SW 1271 (cell line): ENCODE results near the gene TCOF1.
"Not testable (repeated sequence)": the region's sequence is repeated elsewhere in the genome, so short reads cannot be mapped to it uniquely, and the experiment has no call there.

Source experiments
- DNase-seq, 2 experiments: peaks; one replicate each; lab custom pipeline; 2025; lab: John Stamatoyannopoulos, UW

TCOF1 gene

GRCh38 chr5:150406103-150406722 lies 48.7 kb downstream of the TCOF1 start:
- DNase-seq, result no peak

GRCh38 chr5:150406723-150407095 lies 49.2 kb downstream of the TCOF1 start:
- no peak for DNase-seq

GRCh38 chr5:150407096-150407720 lies 49.7 kb downstream of the TCOF1 start:
- DNase-seq, result no peak

DNA sequence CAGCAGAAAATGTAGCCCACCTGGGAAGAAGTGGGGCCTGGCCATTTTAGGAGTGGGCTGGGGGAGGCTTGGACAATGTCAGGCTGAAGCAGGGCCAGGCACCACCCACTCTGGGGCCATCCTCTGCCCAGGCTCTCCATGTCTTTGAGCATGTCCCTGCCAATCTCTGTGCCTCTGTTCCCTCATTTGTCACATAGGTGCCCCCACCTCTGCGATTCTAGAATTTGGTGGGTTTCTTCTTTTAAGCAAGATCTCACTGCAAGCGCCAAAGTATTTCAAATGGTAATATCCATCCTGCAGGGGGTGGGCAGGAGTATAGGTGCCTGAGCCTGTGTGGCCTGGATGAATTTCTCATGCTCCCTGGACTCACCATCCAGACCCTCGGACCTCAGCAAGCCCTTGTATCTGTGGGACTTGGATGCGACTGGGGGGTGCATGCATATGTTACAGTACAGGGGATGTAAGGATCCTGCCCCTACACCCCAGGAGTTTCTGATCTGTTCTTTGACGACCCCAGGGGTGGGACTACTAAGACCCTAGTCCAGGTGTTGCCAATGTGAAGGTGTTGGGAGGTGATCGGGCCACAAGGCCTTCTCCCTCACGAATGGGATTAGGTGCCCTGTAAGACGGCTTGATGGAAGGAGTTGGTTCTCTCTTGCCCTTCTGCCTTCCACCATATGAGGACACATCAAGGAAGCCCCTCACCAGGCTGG lies 50.9 kb downstream of the TCOF1 start:
- DNase-seq, result no peak

DNA sequence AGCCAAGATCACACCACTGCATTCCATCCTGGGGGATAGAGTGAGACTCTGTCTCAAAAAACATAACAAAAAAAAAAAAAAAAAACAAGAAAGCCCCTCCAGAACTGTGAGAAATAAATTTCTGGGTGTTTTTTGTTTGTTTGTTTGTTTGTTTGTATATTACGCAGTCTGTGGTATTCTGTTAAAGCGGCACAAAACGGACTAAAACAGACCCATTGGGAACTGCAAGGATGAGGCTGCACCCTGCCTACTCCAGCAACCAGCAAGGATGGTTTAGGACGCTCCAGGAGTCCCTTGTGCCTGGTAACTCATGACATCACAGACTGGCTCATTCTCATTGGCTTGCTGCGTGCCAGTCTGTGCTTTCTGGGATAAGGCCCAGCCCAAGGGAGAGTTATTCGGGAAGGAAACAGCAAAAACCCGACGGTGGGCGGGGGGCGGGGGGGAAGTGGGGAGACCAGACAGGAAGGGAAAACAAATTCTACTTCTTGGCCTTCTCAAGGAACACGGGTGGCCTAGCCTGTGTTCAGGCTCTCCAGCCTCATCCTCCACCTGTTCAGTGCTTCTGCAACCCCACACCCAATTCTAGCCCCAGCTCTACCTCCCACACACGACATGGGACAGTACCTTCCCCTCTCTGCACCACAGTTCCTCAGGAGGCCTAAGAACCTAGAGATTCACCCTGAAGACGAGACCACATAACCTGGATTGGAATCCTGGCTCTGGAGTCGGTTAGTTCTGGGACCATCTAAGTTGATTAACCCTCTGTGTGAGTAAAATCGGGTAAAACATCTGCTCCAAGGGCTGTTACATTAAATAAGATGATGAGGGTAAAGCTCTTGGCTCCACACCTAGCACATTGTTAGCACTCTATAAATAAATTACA lies 52.4 kb downstream of the TCOF1 start:
- DNase-seq, result peak; percentile 70 to 91

- DNase-seq, result peak; percentile 32 to 84
Observed at GRCh38 chr5:150410524-150411244, 53.2 kb downstream of the TCOF1 start.

- peak in 1 of 2 experiments; percentile 21 for DNase-seq
Observed at GRCh38 chr5:150411245-150411979, 53.9 kb downstream of the TCOF1 start.

GRCh38 chr5:150412319-150413175 lies 55.0 kb downstream of the TCOF1 start, which contains the start of gene CD74:
Gene CD74, minus strand, starts transcription at chr5:150412910. Its CDS starts 161 bp downstream, at chr5:150412749.
- no peak for DNase-seq

DNA sequence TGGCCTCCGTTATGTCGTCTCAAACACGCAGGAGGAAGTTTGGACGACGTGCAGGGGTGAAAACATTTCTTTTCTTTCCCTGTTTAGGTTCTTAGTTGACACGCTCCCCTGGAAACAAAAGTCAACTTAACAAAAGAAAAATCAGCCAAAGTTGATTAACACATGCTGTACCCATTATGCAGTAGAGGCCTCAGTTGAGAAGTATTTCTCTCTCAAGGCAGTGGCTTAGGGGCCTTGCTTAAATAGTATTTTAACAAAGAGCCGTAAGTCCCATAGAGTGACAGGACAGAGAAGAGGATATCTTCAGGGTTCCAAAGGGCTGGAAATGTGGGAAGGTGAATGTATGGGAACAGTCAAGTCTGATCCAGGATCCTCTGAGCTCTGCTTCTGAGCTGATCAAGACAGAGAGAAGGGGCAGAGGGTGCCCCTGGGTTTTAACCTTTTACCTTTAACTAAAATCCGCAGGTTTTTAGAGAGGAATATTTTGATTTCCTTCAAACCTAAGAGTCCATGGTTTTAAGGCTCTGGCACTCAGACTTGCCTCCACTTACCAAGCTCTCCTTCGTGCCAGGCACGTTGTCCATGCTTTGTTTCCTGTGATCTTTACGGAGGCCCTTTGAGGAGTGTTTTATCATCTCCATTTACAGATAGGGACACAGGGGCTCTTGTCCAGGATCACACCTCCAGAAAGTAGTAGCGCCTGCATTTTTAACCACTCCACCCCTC lies 55.8 kb downstream of the TCOF1 start:
- DNase-seq, result no peak

DNA sequence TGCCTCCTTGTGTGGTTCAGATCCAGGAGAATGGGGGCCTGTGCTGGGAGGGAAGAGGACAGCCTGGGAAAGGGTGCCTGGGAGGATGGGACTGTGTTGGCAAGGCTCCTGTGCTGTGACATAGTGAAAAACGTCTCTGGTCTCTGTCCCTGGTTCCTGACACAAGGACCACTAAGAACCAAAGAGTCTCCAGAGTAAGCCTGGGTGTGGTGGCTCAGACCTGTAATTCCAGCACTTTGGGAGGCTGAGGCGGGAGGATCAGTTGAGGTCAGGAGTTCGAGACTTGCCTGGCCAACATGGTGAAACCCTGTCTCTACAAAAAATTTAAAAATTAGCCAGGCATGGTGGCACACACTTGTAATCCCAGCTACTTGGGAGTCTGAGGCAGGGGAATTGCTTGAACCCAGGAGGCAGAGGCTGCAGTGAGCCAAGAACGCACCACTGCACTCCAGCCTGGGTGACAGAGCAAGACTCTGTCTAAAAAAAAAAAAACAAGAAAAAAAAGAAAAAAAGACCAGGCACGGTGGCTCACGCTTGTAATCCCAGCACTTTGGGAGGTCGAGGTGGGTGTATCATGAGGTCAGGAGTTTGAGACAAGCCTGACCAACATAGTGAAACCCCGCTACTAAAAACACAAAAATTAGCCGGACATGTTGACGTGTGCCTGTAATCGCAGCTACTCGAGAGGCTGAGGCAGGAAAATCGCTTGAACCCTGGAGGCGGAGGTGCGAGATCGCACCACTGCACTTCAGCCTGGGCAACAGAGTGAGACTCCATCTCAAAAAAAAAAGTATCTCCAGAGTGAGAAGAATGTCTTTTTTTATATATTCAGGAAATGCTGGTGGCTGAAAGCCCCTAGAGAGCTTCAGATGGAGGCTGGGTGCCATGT lies 56.6 kb downstream of the TCOF1 start:
- DNase-seq, result not testable (repeated sequence)

DNA sequence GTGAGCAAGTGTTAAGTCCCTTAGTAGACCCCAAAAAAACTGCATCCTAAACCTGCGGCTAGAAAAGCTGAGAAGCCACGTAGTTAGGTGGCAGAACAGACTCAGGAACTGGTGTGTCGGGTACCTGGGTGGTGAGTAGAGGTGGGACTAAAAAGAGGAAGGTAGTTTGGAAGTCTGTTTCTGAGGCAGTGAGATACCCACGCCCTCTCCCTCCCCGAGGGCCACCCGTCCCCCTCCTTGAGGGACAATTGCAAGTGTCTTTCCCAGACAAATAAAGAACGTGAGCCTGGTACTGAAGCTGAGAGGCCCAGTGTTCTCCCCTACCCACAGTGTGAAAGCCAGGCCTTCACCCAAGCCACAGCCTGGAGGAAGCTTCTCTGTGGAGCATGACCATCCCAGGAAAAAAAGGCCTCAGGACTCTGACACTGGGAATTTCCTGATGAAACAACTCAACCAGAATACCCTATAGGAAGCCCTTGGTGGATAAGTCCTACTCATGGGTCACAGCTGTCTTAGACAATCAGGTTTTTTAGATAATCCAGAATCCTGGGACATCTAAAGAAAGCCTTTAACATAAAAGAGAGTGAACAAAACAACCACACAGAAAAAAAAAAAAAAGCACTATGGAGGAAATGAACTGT lies 62.3 kb downstream of the TCOF1 start:
- DNase-seq, result no peak

DNA sequence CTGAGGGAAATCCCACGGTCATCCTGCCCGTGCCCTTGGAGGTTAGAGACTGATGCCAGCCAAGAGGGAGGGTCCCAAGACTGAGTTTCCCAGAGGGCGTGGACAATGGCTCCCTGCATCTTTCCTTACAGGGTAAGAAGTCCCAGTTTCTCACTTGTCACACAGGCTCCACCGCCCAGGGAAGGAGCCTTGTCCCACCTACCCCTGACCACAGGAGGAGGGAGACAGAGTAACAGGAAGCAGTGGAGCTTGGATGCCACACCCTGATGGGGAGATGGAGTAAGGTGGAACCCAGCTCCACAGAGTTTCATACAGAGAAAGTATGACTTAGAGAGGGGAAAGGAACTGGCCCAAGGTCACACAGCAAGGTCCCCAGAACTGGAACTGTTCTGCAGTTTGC lies 64.6 kb downstream of the TCOF1 start:
- no peak for DNase-seq

DNA sequence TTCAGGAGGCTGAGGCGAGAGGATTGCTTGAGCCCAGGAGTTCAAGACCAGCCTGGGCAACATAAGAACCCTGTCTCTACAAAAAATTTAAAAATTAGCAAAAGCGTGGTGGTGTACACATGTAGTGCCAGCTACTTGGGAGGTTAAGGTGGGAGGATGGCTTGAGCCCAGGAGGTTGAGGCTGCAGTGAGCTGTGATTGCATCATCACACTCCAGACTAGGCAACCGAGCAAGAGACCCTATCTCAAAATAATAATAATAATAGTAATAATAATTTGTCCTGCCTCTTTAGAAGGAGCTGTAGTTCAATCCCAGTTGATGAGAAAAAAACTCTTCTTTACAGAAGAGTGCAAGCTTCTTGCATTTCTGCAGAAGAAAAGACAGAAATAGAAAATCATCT lies 65.3 kb downstream of the TCOF1 start:
- no peak for DNase-seq

- not testable (repeated sequence) for DNase-seq
Observed at GRCh38 chr5:150426165-150426564, 68.7 kb downstream of the TCOF1 start.

- no peak for DNase-seq
Observed at GRCh38 chr5:150428106-150428876, 70.8 kb downstream of the TCOF1 start.

GRCh38 chr5:150428978-150429377 lies 71.5 kb downstream of the TCOF1 start:
- no peak for DNase-seq

DNA sequence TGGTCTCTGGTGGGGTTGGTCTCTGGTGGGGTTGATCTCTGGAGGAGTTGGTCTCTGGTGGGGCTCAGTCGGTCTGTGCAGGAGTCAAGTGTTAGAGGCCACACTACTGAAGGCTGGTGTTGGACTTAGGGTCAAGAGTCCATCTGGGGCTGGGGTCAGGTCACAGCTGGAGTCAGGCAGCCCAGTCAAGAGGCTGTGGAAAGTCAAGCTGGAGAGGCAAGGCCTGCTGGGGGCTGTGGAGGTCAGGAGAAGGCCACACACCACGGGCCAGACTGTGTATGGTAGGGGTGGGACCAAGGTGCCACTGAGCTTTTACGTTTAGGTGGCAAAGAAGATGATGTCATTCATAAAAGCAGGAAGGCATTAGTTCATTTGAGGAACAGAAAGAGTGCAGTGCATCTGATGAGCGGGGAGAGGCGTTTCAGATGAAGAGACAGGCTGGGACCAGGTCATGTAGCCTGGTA lies 71.9 kb downstream of the TCOF1 start:
- DNase-seq, result no peak
